HG03469 (cell line): ENCODE data around the gene CFAP61.

Experiments used
- ATAC-seq: cut with Tn5 transposase; IDR thresholded peaks from one replicate; pipeline ENCODE4 v1.9.1; 2021; ENCODE audit warnings: mild to moderate bottlenecking, moderate library complexity, moderate number of reproducible peaks; ENCODE audit not compliant: unreplicated experiment

CFAP61 gene

DNA sequence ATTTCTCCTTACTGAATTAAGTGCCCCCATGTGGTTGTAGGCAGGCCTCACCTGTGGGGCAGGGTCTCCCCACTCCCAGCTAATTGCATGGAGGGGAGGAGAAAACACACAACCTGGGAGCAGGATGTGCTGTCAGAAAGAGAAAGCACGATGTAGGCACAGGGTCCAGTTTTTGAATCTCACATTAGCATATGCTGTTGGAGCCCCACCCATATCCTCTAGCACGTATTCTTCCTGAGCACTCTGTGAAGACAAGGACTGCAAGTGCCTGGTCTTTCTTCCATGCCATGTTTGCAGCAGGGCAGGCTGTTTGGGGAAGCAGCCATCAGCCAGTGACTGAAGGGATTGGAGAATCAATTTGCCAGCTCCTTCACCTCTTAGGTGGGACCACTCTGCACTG, 108.2 kb downstream of the CFAP61 start:
- ATAC-seq, result no peak

DNA sequence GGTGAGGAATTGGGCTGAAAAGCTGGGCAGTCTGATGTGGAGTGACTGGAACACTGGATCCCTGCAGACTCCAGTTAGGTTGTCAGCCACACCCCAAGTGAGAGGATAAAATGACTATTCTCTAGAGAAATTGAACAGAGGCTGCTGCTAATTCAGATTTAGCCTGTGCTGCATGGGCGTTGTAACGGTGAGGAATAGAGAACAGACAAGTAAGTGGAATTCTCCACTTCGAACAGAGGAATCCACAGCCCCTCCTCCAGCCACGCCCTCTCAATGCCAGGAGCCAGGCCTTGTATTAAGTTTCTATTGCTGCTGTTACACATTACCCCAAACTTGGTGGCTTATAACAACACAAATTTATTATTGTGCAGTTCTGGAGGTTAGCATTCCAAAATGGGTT, 109.3 kb downstream of the CFAP61 start:
- no peak for ATAC-seq

DNA sequence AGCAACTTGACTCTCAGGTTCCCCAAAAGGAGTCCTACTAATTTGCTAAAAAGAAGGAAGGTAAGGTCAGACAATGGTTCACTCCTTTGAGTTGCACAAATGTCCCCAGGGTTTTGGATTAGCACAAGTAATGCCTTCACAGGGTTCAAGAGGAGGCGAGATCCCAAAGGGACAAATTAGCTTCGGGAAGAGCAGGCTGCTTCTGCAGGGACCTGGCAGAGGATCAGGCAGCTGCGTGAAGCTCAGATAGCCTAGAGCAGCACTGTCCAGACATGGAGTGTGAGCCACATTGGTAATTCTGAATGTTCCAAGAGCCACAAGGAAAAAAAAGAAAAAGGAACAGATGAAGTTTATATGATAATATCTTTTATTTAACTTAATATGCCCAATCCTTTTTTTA, 115.4 kb downstream of the CFAP61 start:
- ATAC-seq, result no peak

DNA sequence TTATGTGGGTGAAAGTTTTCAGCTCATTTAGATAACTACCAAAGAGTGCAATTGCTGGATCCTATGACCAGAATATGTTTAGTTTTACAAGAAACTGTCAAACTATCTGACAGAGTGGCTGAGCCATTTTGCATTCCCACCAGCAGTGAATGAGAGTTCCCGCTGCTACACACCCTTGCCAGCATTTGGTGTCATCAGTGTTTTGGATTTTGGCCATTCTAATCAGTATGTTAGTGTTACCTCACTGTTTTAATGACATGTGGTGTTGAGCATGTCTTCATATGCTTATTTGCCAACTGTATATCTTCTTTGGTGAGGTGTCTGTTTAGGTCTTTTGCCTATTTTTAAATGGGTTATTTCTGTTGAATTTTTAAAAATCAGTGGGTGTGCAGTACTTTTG, 120.9 kb downstream of the CFAP61 start:
- ATAC-seq, result no peak

DNA sequence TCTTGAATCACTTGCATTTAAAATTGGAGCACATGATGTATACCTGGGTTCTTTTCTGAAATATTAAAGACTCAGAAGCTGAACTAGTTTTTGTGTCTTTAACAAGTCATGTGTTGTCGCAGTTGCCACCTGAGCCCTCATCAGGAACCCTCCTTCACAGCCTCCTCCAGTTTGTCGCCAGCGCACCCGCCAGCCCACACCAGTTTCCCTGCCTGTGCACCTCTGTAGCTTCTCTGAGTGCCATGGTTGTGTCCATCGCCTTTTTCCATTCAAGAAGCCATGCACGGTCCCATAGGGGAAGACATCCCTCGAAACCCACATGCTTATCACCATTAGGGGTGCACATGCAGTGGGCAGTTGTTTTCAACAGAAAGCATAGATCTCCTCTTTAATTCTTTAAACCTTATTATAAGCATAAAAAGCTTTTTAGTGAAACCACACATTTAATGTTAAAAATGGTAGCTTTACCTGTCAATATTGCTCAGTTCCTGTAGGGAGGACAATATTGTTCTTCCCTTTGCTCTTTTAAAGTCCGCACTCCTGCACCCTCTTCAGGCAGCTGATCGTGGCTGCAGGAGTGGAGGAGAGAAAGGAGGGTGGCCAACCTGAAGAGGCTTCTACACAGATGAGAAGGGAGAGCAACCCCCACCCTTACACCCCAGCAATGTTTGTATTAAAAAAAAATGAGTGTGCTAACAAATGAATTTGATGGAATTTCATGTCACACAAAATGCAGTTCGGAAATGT, 121.9 kb downstream of the CFAP61 start:
- ATAC-seq, result no peak

DNA sequence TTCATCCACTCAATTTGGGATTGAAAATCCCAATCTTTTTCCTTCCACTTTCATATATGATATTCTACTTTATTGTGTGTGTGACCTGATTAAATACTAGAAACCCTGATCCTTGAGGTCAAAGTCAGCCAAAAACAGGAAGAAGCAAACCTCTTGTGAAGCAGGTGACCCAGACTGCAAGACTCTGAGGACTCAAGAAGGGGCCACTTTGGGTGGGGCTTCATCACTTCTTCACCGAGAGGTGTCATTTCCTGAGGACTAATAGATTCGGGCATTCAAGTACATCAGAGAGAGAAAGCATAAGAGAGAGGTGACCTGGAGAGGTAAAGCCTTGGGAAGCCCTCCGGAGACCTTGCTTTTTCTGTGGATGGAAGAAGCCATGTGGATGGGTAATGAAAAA, 129.0 kb downstream of the CFAP61 start:
- ATAC-seq, result no peak

DNA sequence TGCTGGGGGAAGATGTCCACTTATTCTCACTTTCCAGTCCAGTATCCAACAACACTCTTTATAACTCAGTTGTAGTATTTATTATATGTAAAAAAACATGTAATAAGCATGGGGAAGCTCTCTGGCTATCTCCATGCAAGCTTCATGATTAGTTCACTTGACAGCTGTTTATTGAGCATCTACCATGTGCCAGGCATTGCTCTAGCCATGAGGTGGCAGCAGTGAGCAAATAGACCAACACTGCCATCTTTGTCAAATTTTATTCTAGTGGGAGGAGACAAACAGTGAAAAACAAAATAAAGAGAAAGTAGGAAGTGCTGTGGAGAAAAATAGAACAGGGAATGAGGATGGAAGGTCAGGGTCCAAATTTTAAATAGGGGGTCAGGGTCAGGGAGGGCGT, 131.8 kb downstream of the CFAP61 start:
- ATAC-seq, result no peak

DNA sequence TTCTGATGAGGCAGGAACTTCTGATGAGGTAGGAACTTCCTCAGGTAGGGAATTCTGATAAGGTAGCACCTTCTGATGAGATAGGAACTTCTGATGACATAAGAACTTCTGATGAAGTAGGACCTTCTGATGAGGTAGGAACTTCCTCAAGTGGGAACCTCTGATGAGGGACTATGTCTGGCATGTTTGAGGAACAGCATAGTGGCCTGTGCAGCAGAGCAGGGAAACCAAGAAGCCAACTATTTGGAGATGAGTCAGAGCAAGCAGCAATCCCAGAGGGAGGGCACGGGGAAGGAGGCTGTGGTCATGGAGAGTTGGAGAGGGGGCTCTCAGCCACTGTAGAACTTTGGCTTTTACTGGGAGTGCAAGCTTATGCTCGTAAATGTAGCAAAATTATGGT, 132.4 kb downstream of the CFAP61 start:
- no peak for ATAC-seq

DNA sequence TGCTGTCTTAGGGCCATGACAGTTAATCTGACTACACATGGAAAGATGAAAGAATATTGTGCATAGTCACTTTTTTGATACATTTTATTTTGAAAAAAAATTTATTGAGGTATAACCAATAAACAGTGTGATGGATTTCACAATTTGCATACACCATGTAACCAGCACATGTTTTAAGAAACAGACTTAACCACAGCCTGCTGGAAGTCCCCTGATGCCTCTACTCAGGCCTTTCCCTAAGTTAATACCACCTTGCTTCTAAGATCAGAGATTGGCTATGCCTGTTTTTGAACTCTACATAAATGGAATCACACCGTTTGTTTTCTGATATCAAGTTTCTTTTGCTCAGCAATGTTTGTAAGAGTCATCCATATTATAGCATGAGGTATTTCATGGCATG, 136.3 kb downstream of the CFAP61 start:
- ATAC-seq, result no peak

DNA sequence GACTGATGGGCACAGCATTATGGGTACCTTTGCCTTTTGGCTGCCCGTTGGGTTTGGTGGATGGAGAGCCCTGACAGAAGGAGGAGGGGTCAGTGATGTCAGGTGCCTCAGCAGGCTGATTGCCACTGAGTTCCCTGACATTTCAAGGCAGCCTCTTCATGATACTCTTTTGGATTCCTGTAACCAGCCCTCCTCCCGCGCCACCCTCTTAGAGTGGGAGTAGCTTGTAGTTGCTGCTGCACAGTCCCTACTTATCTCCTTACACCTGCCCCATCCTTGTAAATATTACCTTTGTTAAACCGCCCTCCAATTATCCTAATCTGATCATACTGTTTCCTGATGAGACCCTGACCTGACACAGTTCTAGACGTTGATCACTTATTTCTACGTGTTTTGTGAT, 140.0 kb downstream of the CFAP61 start:
- no peak for ATAC-seq

DNA sequence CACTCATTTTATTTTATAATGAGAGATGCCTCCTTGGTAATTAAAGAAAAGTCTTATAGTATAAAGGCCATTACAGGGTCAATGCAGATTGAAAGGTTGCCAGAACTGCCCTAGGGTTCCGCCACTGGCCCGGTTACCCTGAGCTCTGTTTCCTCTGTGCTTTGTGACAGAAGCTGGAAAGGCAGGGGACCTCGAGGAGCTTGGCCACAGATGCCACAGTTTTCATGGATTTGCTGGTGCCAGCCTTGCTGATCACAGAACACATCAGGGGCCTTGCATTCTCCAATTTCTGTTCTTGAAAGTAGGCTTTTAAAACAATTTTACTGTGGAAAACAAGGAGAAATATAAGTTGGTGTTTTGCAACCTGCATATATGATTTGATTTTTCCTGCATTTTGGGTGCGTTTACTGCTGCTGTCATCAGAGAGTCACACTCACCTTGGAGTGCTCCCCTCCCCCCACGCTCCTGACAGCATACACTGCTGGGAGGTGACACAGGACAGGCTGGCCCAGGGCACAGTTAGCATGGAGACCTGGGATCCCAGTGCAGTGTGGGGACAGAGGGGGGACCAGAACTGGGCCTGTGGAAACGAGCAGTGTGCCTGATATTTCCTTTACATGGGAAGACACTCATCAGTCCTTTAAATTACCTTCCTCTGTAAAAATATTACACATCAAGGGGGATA, 142.8 kb downstream of the CFAP61 start:
- ATAC-seq, result no peak

DNA sequence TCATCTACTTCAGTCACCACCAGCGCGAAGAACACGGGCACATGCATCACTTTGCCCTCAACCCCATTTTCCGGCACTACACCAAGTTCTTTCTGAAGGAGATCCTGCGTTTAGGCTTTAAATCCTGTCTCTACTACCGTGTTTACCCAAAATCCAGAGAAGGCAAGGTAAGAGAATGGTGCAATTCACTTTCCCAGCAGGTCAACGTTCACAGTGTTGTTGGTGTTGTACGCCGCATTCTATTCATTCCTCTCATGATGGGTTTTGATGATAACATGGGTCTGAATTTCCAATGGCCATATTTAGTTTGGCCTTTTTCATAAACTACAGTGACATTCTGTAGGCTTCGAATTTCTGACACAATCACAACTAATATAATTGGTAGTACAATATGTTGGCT, 144.3 kb downstream of the CFAP61 start:
- ATAC-seq, result no peak

DNA sequence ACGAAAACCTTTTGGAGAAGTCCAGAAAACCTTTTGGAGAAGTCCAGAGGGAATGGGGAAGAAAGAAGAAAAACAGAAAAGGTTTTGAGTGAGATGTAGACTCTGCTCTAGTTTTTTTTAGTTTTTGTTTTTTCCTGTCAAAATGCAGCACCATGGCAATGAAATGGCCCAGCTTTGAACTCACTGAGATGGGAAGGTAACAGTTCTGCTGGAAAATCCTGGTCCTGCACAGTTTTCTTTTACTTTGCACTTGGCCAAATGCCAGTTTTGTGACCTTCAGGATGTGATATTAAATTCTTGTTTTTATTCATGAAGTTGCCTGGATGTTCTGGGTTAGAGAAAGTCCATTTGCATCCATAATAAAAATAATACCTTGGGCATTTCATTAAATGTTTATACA, 145.7 kb downstream of the CFAP61 start:
- no peak for ATAC-seq

DNA sequence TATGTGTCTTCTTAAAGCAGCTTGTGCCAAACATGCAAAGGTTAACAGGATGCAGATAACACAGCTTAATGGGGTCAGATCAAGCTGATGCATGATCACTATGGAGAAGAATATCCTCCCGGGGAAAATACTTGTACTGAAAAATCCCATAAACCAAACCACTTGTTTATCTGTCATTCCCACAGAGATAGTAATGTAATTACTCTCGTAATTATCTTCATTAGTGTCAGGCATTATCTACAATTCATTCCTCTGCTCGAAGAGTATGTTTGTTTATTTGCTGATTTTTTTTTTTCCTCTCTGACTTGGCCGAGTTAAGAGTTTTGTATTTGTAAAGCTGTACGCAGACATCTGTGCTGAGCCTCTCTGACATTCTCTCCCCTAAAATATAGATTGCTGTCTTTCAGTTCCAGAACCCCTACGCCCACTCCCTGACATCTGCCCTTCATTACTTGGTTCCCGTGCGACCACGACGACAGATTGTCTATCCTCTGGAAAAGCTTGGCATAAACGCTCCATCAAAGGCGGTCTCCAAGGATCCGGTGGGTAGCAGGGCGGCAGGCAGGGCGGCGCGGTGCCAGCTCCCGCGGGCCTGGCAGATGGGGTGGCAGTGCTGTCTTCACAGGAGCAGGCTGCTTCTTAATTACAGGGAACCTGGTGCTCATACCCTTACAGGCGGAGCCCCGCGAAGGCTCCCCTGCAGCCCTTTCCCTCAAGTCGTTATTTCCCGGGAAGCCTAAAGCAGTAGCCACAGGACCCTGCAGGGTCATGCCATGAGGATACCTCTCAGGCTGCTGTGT, 147.2 kb downstream of the CFAP61 start:
- ATAC-seq, result no peak

DNA sequence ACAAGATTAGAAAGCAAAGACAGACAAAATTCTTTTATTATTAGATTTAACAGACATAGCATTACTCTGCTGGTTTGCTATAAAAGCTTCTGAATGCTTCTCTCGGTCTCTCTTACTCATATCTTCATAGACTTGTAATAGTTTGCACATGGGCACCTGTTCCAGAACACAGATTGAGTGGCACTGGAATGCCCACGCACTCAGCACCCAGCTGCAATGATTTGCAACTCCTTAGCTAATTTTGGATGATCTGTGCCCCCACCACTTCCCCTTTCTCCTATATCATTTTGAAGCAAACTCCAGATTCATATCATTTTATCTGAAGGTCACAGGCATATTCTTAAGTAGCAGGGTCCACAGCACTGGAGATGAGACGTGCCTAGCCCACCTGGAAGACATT, 148.8 kb downstream of the CFAP61 start:
- no peak for ATAC-seq

DNA sequence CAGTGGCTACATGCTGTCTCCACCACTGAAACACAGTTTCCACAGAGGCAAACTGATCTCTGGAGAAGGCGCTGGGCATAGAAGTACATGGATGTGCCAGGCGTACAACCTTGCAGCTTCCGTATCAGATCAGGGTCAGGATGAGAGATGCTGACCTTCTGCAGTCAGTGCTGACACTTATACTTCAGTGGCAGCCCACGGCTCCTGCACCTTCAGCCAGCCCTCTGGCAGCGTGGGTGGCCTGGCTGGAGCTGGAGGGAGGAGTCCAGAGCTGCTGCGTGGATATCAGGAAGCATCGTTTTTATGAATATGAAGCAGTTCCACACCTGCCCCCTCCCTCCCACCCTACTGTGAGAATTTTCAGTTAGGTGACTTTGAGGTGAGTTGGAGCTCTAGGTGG, 149.3 kb downstream of the CFAP61 start:
- no peak for ATAC-seq

DNA sequence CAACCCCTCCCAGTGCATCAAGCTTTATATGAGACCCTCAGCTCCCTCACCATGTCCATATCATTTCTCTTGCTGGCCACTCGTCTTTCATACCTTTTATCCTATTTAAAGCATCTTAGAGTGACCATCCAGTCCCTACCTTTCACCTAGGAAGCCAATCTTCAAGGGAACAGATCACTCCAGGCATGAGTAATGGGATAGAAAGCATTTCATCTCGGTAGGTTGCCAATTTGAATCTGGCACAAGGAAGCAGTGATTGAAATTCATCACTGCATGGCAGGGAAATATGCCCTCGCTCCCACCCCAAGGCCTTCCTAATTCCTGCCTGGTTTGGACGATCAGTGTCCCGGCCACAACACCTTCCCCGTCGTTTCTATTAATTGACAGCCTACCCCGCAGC, 150.4 kb downstream of the CFAP61 start:
- ATAC-seq, result no peak

DNA sequence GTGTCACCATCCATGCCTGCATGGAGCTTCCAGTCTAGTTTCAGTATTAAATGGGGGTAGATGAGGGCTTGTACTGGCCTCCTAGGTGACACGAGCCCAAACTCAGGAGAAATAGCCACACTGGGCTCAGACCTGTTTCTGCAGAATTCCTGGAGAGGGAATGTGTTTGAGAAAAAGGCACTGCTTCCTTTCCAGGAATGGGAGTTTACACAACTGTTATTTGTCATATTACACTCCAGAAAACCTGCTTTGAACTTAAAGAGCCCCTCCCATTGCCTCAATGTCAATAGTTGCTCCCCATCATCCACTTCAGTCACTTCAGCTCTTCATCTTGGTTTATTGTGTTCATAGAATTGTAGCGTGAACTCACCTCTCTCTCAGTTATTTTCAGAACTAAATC, 151.5 kb downstream of the CFAP61 start:
- no peak for ATAC-seq

DNA sequence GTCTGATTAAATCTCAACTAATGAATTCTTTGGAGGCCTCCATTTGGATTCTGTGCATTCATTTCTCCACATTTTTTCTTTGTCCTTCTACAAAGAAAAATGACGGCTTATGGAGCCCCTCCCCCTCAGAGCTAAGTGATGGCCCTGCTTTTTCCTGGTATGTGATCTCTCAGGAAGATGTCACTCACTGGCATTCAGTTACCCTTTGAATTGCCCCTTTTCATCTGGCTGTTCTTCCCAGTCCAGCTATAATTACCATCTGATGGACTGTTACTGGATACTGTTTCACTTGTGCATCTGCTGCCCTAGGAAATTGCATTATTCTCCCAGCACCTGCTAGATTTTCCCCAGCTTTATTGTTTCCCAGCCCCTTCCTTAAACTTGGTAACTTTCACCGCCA, 151.9 kb downstream of the CFAP61 start:
- ATAC-seq, result no peak

DNA sequence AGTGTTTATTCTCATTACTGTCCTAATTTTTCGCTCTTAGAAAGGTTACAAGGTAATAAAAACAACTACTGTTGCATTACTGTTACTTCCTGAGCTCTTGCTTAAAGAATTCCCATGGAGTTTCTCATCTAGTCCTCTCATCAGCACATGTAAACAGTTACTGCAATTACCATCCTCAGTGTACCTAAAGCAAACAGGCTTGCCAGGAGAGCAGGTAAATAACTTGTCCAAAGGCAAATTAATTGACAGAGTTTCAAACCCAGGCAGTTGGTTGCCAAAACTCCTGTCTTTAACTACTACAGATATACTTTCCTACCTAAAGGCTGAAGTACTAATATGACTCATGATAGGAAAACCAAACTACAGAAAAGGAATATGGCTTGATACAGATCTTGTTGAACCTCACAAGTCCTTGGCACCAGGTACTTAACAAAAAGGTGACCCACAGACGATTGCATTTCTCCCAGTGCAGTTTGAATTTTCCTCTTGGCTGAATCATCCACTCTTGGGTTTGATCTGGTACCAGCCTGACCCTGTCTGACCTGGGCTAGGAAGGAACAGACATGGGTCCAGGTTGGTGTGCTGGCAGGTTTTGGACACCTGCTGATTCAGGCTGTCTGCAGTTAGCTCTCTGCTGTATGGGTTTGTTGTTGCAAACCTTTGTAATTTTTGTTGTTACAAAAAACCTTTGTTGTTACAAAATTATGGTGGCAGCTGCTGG, 153.0 kb downstream of the CFAP61 start:
- no peak for ATAC-seq

DNA sequence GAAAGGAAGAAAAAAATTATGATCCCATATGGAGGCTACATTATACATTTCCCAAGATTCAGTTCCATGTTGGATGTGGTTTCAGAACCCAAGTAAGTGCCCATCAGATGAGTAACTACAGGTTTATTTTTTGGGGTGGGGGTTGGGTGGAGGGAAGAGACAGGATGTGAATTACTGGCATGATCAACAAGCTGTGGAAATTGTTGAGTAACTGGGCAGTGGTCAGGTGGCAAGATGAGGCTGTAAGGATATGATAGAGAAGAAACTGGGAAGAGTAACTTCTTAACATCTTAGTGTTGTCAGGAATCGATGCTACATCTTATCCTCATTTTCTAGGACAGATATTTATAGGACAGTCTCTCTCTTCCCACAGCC, 153.5 kb downstream of the CFAP61 start:
- no peak for ATAC-seq
